Medulla oblongata (tissue), 1 donor: ENCODE measurements around the gene PWP2.
"Not testable (repeated sequence)": the region's sequence is repeated elsewhere in the genome, so short reads cannot be mapped to it uniquely, and the experiment has no call there.

Source experiments
- DNase-seq: peaks from one replicate; pipeline ENCODE4 v3.0.0-alpha.2; 2015; ENCODE audit errors: extremely low spot score

PWP2 gene

GRCh38 chr21:44163167-44163653 is 56.0 kb downstream of the PWP2 start:
- DNase-seq: not testable (repeated sequence)

- not testable (repeated sequence) for DNase-seq
Measured at GRCh38 chr21:44165933-44166332, 58.7 kb downstream of the PWP2 start.

GRCh38 chr21:44167527-44167926 is 60.3 kb downstream of the PWP2 start:
- not testable (repeated sequence) for DNase-seq

- not testable (repeated sequence) for DNase-seq
Measured at GRCh38 chr21:44170326-44170725, 63.1 kb downstream of the PWP2 start.

GRCh38 chr21:44170863-44171262 is 63.7 kb downstream of the PWP2 start:
- DNase-seq: not testable (repeated sequence)

GRCh38 chr21:44171962-44172572 is 64.9 kb downstream of the PWP2 start:
- DNase-seq: not testable (repeated sequence)

- not testable (repeated sequence) for DNase-seq
Measured at GRCh38 chr21:44172741-44173140, 65.5 kb downstream of the PWP2 start.

- not testable (repeated sequence) for DNase-seq
Measured at GRCh38 chr21:44175189-44175588, 68.0 kb downstream of the PWP2 start.

GRCh38 chr21:44176127-44176526 is 68.9 kb downstream of the PWP2 start:
- DNase-seq: not testable (repeated sequence)
